Vagina (tissue), 2 donors: Measurements from ENCODE around the gene RNF135.

Experiments
- CTCF ChIP-seq, 3 experiments: fragments of 450-650 bp in 2 of 3; fragments of 200-600 bp in 1 of 3; sonication (generic) in 1 of 3; IDR thresholded peaks; one replicate each; pipeline ENCODE4 v1.5.1; 2017 to 2019; ENCODE audit warnings: antibody characterized with exemption in 3 of 3, mild to moderate bottlenecking in 2 of 3, moderate library complexity in 2 of 3
- POLR2A ChIP-seq, 2 donors: fragments of 450-650 bp; IDR thresholded peaks; one replicate each; pipeline ENCODE4 v1.6.1; 2017; ENCODE audit warnings: antibody characterized with exemption in 2 of 2, mild to moderate bottlenecking in 2 of 2, moderate library complexity in 2 of 2

GRCh38 chr17:30950669-30951399 is 20.0 kb upstream of the RNF135 start:
- TF ChIP-seq CTCF (IDR thresholded peaks at IDR 0.05) (no peak), POLR2A (IDR thresholded peaks at IDR 0.05) (no peak)
